Fibroblast of mammary gland (primary cell): ENCODE results near the gene INSIG1.

Source experiments
- DNase-seq: peaks from one replicate; pipeline ENCODE4 v3.0.0-alpha.2; 2010; ENCODE audit warnings: low read depth
- H3K4me3 ChIP-seq: 2 replicates; pipeline ENCODE4 v1.5.1; 2011; ENCODE audit warnings: low read depth, mild to moderate bottlenecking, low read length, moderate library complexity; ENCODE audit not compliant: control insufficient read depth
- CTCF ChIP-seq: conservative IDR thresholded peaks from 2 replicates; pipeline ENCODE4 v1.5.1; 2011; ENCODE audit warnings: low read depth, low read length, inconsistent platforms; ENCODE audit not compliant: control insufficient read depth, insufficient read depth

Gene INSIG1

GRCh38 chr7:155259866-155260497 lies 37.7 kb upstream of the INSIG1 start:
- TF ChIP-seq CTCF: no peak

GRCh38 chr7:155260498-155260872 lies 37.2 kb upstream of the INSIG1 start:
- H3K4me3 ChIP-seq: no peak overlapping the region
- no peak for TF ChIP-seq CTCF
- DNase-seq: no peak

More at GRCh38 chr7:155259866-155260497, 37.7 kb upstream of the INSIG1 start:
- H3K4me3 ChIP-seq: no peak overlapping the region
- DNase-seq: no peak

DNA sequence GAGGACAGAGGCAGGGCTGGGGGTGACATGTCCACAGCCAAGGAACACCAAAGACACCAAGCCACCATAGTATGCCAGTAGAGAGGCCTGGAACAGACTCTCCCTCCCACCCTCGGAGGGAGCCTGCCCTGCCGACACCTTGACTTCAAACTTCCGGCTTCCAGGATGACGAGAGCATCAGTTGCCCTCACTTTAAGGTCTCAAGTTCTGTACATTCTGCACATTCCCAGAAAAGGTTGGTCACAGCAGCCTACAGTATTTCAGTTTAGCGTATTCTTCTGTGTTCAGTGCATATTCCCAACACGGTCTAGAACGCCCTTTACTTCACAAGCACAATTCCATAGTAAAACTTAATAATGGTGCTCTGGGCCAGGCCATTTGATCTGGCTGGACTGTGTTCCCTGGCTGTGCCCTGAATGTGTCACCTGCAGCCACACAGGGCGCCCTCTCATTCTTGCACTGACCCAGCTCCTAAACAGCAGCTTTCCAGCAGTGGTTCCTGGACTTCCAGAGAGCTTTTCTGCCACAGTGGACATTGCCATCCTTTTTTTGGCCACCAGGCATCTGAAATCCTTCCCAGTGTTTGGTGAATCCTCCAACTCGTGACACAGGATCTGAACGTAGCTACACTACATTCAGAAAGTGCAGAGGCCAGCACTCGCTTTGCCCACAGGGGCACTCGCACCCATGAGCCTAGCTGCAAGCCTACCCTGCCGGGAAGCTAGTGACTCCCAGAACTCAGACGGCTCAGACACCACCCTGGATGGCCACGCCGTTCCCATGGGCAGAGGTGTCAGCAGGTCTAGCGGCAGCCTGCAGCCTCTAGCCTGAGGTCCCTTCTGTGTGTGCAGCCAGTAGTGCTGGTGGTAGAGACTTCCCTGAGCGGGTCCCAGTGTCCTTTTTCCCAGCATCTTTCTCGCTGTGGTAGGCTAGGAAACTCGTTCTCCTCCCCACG lies 36.4 kb upstream of the INSIG1 start:
- H3K4me3 ChIP-seq: no peak overlapping the region
- DNase-seq: no peak
- no peak for TF ChIP-seq CTCF

DNA sequence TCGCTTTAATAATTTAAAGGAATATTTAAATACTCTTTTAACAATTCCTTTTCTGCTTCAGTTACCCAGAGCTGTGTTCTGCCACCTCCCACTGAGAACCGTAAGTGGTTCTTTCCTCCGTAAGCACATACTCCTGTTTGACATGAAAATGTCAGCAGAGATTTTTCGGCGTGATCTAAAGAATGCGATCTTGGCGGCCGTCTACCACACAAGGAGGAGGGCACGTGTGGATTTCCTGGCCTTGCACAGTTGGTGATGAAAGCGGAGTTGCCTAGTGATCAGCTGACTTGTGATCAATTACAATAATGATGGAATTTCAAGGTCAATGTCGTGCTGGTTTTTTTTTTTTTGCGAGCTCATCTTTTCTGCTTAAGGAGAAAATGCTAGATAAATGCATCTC lies 35.6 kb upstream of the INSIG1 start:
- H3K4me3 ChIP-seq: no peak overlapping the region
- DNase-seq: no peak
- no peak for TF ChIP-seq CTCF

DNA sequence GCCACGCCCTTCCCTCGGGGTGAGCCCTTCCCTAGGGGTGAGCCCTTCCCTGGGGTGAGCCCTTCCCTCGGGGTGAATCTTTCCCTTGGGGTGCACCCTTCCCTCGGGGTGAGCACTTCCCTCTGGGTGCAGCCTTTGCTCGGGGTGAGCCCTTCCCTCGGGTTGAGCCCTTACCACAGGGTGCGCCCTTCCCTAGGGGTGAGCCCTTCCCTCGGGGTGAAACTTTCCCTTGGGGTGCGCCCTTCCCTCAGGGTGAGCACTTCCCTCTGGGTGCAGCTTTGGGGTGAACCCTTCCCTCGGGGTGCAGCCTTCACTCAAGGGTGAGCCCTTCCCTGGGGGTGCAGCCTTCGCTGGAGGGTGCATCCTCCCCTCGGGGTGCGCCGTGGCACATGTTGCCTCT lies 34.6 kb upstream of the INSIG1 start:
- DNase-seq: no peak
- no peak overlapping the region for H3K4me3 ChIP-seq
- TF ChIP-seq CTCF: no peak

- peak; percentile 11 for TF ChIP-seq CTCF
- H3K4me3 ChIP-seq: no peak overlapping the region
- DNase-seq: peak; percentile 8
These were observed 34.0 kb upstream of the INSIG1 start for GRCh38 chr7:155263581-155264143.
